ENCODE measurements around the gene FRMD8. TPM values are rescaled to one million over a fixed set of nuclear protein-coding genes. Genes with fewer than 3 reads are reported as not detected.
"Not testable (repeated sequence)": the region's sequence is repeated elsewhere in the genome, so short reads cannot be mapped to it uniquely, and the experiment has no call there.

Gene FRMD8
- total RNA-seq, 2 experiments from 2014 or later: 51.0 to 54.7 TPM

- Mint-ChIP-seq H3K27me3 (ENCODE audit: low read depth) (no peaks in the 10 kb centered on the region), H3K36me3 (ENCODE audit: low read depth) (peaks cover 40% of the 10 kb centered on the region), H3K4me3 (no peak overlapping the region), H3K9me3 (ENCODE audit: insufficient read depth) (no peaks in the 10 kb centered on the region), H3K4me1 (ENCODE audit: low read depth) (peaks cover 50% of the 10 kb centered on the region), H3K27ac (peak overlapping the region; percentile 53)
- POLR2A ChIA-PET: interaction anchor here (0.7 to 2.8 kb wide), 4 partner anchors 13 to 57 kb away, joined by 4 to 20 read pairs (median 11); partner anchors contain the start of gene MALAT1
- CTCF ChIA-PET: no interaction called here
- ATAC-seq: no peak
- DNase-seq: no peak
These were observed 56.5 kb downstream of the FRMD8 start for GRCh38 chr11:65442842-65443331.

- Mint-ChIP-seq H3K4me3 (peak overlapping the region; percentile 9), H3K27ac (peak overlapping the region; percentile 75), H3K36me3 (ENCODE audit: low read depth) (peaks cover 29% of the 10 kb centered on the region), H3K9me3 (ENCODE audit: insufficient read depth) (no peaks in the 10 kb centered on the region), H3K4me1 (ENCODE audit: low read depth) (peaks cover 41% of the 10 kb centered on the region), H3K27me3 (ENCODE audit: low read depth) (no peaks in the 10 kb centered on the region)
- ChIA-PET CTCF (no interaction called here), POLR2A (interaction anchor here (0.6 to 2.1 kb wide), 6 partner anchors 14 to 59 kb away, joined by 3 to 7 read pairs (median 4); no protein-coding TSS in a partner anchor)
- no peak for DNase-seq
- no peak for ATAC-seq
These were observed 58.0 kb downstream of the FRMD8 start for GRCh38 chr11:65444314-65445051.

GRCh38 chr11:65445101-65445603 lies 58.7 kb downstream of the FRMD8 start:
- ATAC-seq: no peak
- no peak overlapping the region for H3K4me3 Mint-ChIP-seq
- POLR2A ChIA-PET: interaction anchor here (0.6 to 2.1 kb wide), 5 partner anchors 20 to 681 kb away, joined by 3 to 7 read pairs (median 5); no protein-coding TSS in a partner anchor

GRCh38 chr11:65445604-65446445 lies 59.4 kb downstream of the FRMD8 start:
- H3K36me3 Mint-ChIP-seq (ENCODE audit: low read depth): peaks cover 23% of the 10 kb centered on the region
- ATAC-seq: peak; percentile 5
- CTCF ChIA-PET: interaction anchor here (1.5 to 1.7 kb wide), 2 partner anchors 29 to 116 kb away, joined by 4 to 5 read pairs; no protein-coding TSS in a partner anchor

More at GRCh38 chr11:65445101-65445603, 58.7 kb downstream of the FRMD8 start:
- peak overlapping the region; percentile 75 for H3K27ac Mint-ChIP-seq
- peaks cover 36% of the 10 kb centered on the region for H3K4me1 Mint-ChIP-seq (ENCODE audit: low read depth)
- CTCF ChIA-PET: interaction anchor here (1.7 kb wide), 1 partner anchor 28 kb away, joined by 4 read pairs; no protein-coding TSS in a partner anchor
- H3K9me3 Mint-ChIP-seq (ENCODE audit: insufficient read depth): no peaks in the 10 kb centered on the region
- no peak for DNase-seq
- peaks cover 26% of the 10 kb centered on the region for H3K36me3 Mint-ChIP-seq (ENCODE audit: low read depth)
- no peaks in the 10 kb centered on the region for H3K27me3 Mint-ChIP-seq (ENCODE audit: low read depth)

GRCh38 chr11:65446446-65447277 lies 60.2 kb downstream of the FRMD8 start:
- CTCF ChIA-PET: interaction anchor here (1.0 to 1.7 kb wide), 4 partner anchors 30 to 117 kb away, joined by 3 to 5 read pairs (median 4); no protein-coding TSS in a partner anchor
- POLR2A ChIA-PET: interaction anchor here (0.8 to 1.9 kb wide), 8 partner anchors 13 to 169 kb away, joined by 3 to 8 read pairs (median 5); partner anchors contain the start of gene MALAT1
- no peak for DNase-seq
- Mint-ChIP-seq H3K9me3 (ENCODE audit: insufficient read depth) (no peaks in the 10 kb centered on the region), H3K27me3 (ENCODE audit: low read depth) (no peaks in the 10 kb centered on the region), H3K4me1 (ENCODE audit: low read depth) (peaks cover 25% of the 10 kb centered on the region), H3K4me3 (no peak overlapping the region), H3K27ac (peak overlapping the region; percentile 66), H3K36me3 (ENCODE audit: low read depth) (peaks cover 19% of the 10 kb centered on the region)
- ATAC-seq: peak; percentile 21

More at GRCh38 chr11:65445604-65446445, 59.4 kb downstream of the FRMD8 start:
- no peaks in the 10 kb centered on the region for H3K9me3 Mint-ChIP-seq (ENCODE audit: insufficient read depth)
- H3K4me3 Mint-ChIP-seq: no peak overlapping the region
- POLR2A ChIA-PET: interaction anchor here (0.6 to 1.9 kb wide), 7 partner anchors 20 to 682 kb away, joined by 3 to 7 read pairs (median 5); no protein-coding TSS in a partner anchor
- DNase-seq: no peak
- H3K27me3 Mint-ChIP-seq (ENCODE audit: low read depth): no peaks in the 10 kb centered on the region
- peaks cover 31% of the 10 kb centered on the region for H3K4me1 Mint-ChIP-seq (ENCODE audit: low read depth)
- peak overlapping the region; percentile 66 for H3K27ac Mint-ChIP-seq

- Mint-ChIP-seq H3K36me3 (ENCODE audit: low read depth) (peaks cover 15% of the 10 kb centered on the region), H3K4me1 (ENCODE audit: low read depth) (peaks cover 14% of the 10 kb centered on the region), H3K4me3 (no peak overlapping the region)
These were observed 61.6 kb downstream of the FRMD8 start for GRCh38 chr11:65448074-65448417.

GRCh38 chr11:65448418-65449105 lies 62.1 kb downstream of the FRMD8 start:
- Mint-ChIP-seq H3K27ac (peak overlapping the region; percentile 15), H3K36me3 (ENCODE audit: low read depth) (peaks cover 12% of the 10 kb centered on the region), H3K9me3 (ENCODE audit: insufficient read depth) (no peaks in the 10 kb centered on the region), H3K4me3 (no peak overlapping the region), H3K4me1 (ENCODE audit: low read depth) (peaks cover 11% of the 10 kb centered on the region), H3K27me3 (ENCODE audit: low read depth) (no peaks in the 10 kb centered on the region)
- ATAC-seq (peak; percentile 5), DNase-seq (no peak)
- ChIA-PET CTCF (interaction anchor here (1.5 kb wide), 1 partner anchor 33 kb away, joined by 4 read pairs; no protein-coding TSS in a partner anchor), POLR2A (no interaction called here)

More at GRCh38 chr11:65448074-65448417, 61.6 kb downstream of the FRMD8 start:
- ATAC-seq: no peak
- DNase-seq: no peak
- Mint-ChIP-seq H3K9me3 (ENCODE audit: insufficient read depth) (no peaks in the 10 kb centered on the region), H3K27ac (peak overlapping the region; percentile 15), H3K27me3 (ENCODE audit: low read depth) (no peaks in the 10 kb centered on the region)
- POLR2A ChIA-PET: interaction anchor here (1.5 to 1.9 kb wide), 2 partner anchors 49 to 51 kb away, joined by 7 to 8 read pairs; partner anchors contain the start of gene MALAT1
- CTCF ChIA-PET: interaction anchor here (1.5 kb wide), 1 partner anchor 32 kb away, joined by 4 read pairs; no protein-coding TSS in a partner anchor

- H3K4me3 Mint-ChIP-seq; ATAC-seq; H3K36me3 Mint-ChIP-seq (ENCODE audit: low read depth); DNase-seq; CTCF ChIA-PET; H3K9me3 Mint-ChIP-seq (ENCODE audit: insufficient read depth); H3K27ac Mint-ChIP-seq; POLR2A ChIA-PET; H3K27me3 Mint-ChIP-seq (ENCODE audit: low read depth): not testable (repeated sequence)
- peaks cover 24% of the 10 kb centered on the region for H3K4me1 Mint-ChIP-seq (ENCODE audit: low read depth)
These were observed 64.9 kb downstream of the FRMD8 start for GRCh38 chr11:65451301-65451700.

- H3K4me1 Mint-ChIP-seq (ENCODE audit: low read depth): peaks cover 28% of the 10 kb centered on the region
- H3K9me3 Mint-ChIP-seq (ENCODE audit: insufficient read depth); H3K27me3 Mint-ChIP-seq (ENCODE audit: low read depth); ATAC-seq; H3K36me3 Mint-ChIP-seq (ENCODE audit: low read depth); H3K4me3 Mint-ChIP-seq; CTCF ChIA-PET; H3K27ac Mint-ChIP-seq; DNase-seq: not testable (repeated sequence)
- POLR2A ChIA-PET: interaction anchor here (1.0 kb wide), 1 partner anchor 26 kb away, joined by 3 read pairs; no protein-coding TSS in a partner anchor
These were observed 65.8 kb downstream of the FRMD8 start for GRCh38 chr11:65452259-65452658.

GRCh38 chr11:65452806-65453490 lies 66.5 kb downstream of the FRMD8 start:
- no peak overlapping the region for H3K4me3 Mint-ChIP-seq
- CTCF ChIA-PET: no interaction called here

More at GRCh38 chr11:65452806-65453490, 66.5 kb downstream of the FRMD8 start:
- DNase-seq (no peak), ATAC-seq (no peak)
- H3K9me3 Mint-ChIP-seq (ENCODE audit: insufficient read depth): no peaks in the 10 kb centered on the region
- H3K36me3 Mint-ChIP-seq (ENCODE audit: low read depth): peaks cover 3% of the 10 kb centered on the region
- H3K27ac Mint-ChIP-seq: no peak overlapping the region
- POLR2A ChIA-PET: interaction anchor here (1.0 to 1.7 kb wide), 2 partner anchors 25 to 52 kb away, joined by 3 to 5 read pairs; no protein-coding TSS in a partner anchor
- no peaks in the 10 kb centered on the region for H3K27me3 Mint-ChIP-seq (ENCODE audit: low read depth)
- H3K4me1 Mint-ChIP-seq (ENCODE audit: low read depth): peaks cover 28% of the 10 kb centered on the region
